Small intestine (tissue), 7 donors: ENCODE results near the gene CLASP1. TPM values are rescaled to one million over a fixed set of nuclear protein-coding genes. Genes with fewer than 3 reads are reported as not detected.
"Not testable (repeated sequence)": the region's sequence is repeated elsewhere in the genome, so short reads cannot be mapped to it uniquely, and the experiment has no call there.

ENCODE experiments used
- DNase-seq, 2 donors: peaks; one replicate each; pipeline versions ENCODE4 v3.0.0 to v3.0.0-alpha.2; 2013
- FAIRE-seq: peaks from 2 replicates; lab custom pipeline; 2012; peaks lifted over from hg19 to GRCh38; lab: Jason Lieb, UNC
- H3K27ac ChIP-seq, 3 donors: one replicate each; pipeline ENCODE4 v1.5.1; 2013; ENCODE audit warnings: low read length in 2 of 3, mild to moderate bottlenecking in 2 of 3, control low read depth in 1 of 3, inconsistent platforms in 1 of 3, low read depth in 1 of 3, moderate library complexity in 1 of 3
- H3K27me3 ChIP-seq, 3 donors: one replicate each; pipeline ENCODE4 v1.6.1; 2013; ENCODE audit warnings: low read length in 3 of 3, inconsistent platforms in 1 of 3; ENCODE audit not compliant: control insufficient read depth in 3 of 3, insufficient read depth in 3 of 3
- H3K36me3 ChIP-seq, 3 donors: one replicate each; pipeline ENCODE4 v1.6.1; 2013; ENCODE audit warnings: low read length in 3 of 3, inconsistent platforms in 1 of 3, low read depth in 1 of 3, mild to moderate bottlenecking in 1 of 3, moderate library complexity in 1 of 3; ENCODE audit not compliant: control insufficient read depth in 3 of 3, insufficient read depth in 2 of 3
- H3K4me1 ChIP-seq, 3 donors: one replicate each; pipeline ENCODE4 v1.6.1; 2013; ENCODE audit warnings: low read length in 2 of 3, inconsistent platforms in 1 of 3, low read depth in 1 of 3, mild to moderate bottlenecking in 1 of 3, moderate library complexity in 1 of 3; ENCODE audit not compliant: control insufficient read depth in 3 of 3, insufficient read depth in 2 of 3
- H3K4me3 ChIP-seq, 3 donors: one replicate each; pipeline ENCODE4 v1.5.1; 2013; ENCODE audit warnings: low read length in 3 of 3, control low read depth in 1 of 3, inconsistent platforms in 1 of 3, low read depth in 1 of 3, mild to moderate bottlenecking in 1 of 3, moderate library complexity in 1 of 3
- H3K9me3 ChIP-seq, 2 donors: one replicate each; pipeline ENCODE4 v1.6.1; 2013; ENCODE audit warnings: low read depth in 1 of 2, low read length in 1 of 2; ENCODE audit not compliant: control insufficient read depth in 2 of 2, insufficient read depth in 1 of 2
- WGBS, 3 donors: extraction: QIAGEN DNeasy Blood & Tissue Kit; methylation state at CpG; one replicate each; pipeline ENCODE4 v1.1.7; 2013; 5-methylcytosine and 5-hydroxymethylcytosine counted together
- polyA plus RNA-seq, 4 donors: library from polyadenylated mRNA; stranded (reverse) in 3 of 4; unstranded in 1 of 4; fragments of 200-250 nt in 3 of 4; fragments of 120-200 nt in 1 of 4; gene quantifications; one replicate each; pipeline versions ENCODE4 v1.2.1 to v1.2.3, GENCODE V29; 2013
- donor health status: healthy with polysubstance abuse.
- donor health status: control.
- donor health status: control.
- donor health status: Bipolar disorder and iron deficiency.
- donor health status: healthy.

CLASP1 gene
- polyA plus RNA-seq, 4 donors = 3.5 to 24.1 (median 8.6) TPM

- no peak for FAIRE-seq
- Histone ChIP-seq H3K4me3 (no peak overlapping the region), H3K27me3 (no peaks in the 10 kb centered on the region), H3K9me3 (no peaks in the 10 kb centered on the region), H3K36me3 (no peaks in the 10 kb centered on the region), H3K27ac (no peak overlapping the region), H3K4me1 (peaks cover 0 to 2% (median 0%) of the 10 kb centered on the region in 3 donors)
- peak in 1 of 2 donors; percentile 32 for DNase-seq
- WGBS, 3 donors = 48 to 62% (median 52%) methylated on average over 4 of the region's 4 CpGs
Observed at GRCh38 chr2:121689356-121689755, 40.1 kb upstream of the CLASP1 start.

- FAIRE-seq (no peak), DNase-seq (no peak)
- Histone ChIP-seq H3K4me1 (peaks cover 0 to 2% (median 0%) of the 10 kb centered on the region in 3 donors), H3K27me3 (no peaks in the 10 kb centered on the region), H3K36me3 (no peaks in the 10 kb centered on the region), H3K27ac (no peak overlapping the region), H3K9me3 (peaks cover 0 to 2% of the 10 kb centered on the region in 2 donors), H3K4me3 (no peak overlapping the region)
- 80 to 91% (median 85%) methylated on average over 2 of the region's 2 CpGs for WGBS, 3 donors
Observed at GRCh38 chr2:121688820-121689219, 39.6 kb upstream of the CLASP1 start.

GRCh38 chr2:121686902-121687301 is 37.6 kb upstream of the CLASP1 start:
- Histone ChIP-seq H3K27me3 (no peaks in the 10 kb centered on the region), H3K36me3 (no peaks in the 10 kb centered on the region), H3K27ac (no peak overlapping the region), H3K9me3 (peaks cover 0 to 20% of the 10 kb centered on the region in 2 donors), H3K4me3 (no peak overlapping the region), H3K4me1 (peaks cover 0 to 2% (median 0%) of the 10 kb centered on the region in 3 donors)
- FAIRE-seq (no peak), DNase-seq (no peak)
- WGBS, 3 donors = 86 to 93% (median 92%) methylated on average over 2 of the region's 2 CpGs

GRCh38 chr2:121686218-121686617 is 37.0 kb upstream of the CLASP1 start:
- Histone ChIP-seq H3K9me3 (peaks cover 1 to 20% of the 10 kb centered on the region in 2 donors), H3K36me3 (no peaks in the 10 kb centered on the region), H3K4me3 (no peak overlapping the region), H3K27ac (no peak overlapping the region), H3K4me1 (peaks cover 0 to 2% (median 0%) of the 10 kb centered on the region in 3 donors), H3K27me3 (no peaks in the 10 kb centered on the region)
- DNase-seq (no peak), FAIRE-seq (no peak)
- 52 to 79% (median 55%) methylated on average over 19 of the region's 19 CpGs for WGBS, 3 donors

GRCh38 chr2:121682396-121683298 is 33.4 kb upstream of the CLASP1 start:
- Histone ChIP-seq H3K4me1 (no peaks in the 10 kb centered on the region), H3K4me3 (no peak overlapping the region), H3K9me3 (peaks cover 1 to 24% of the 10 kb centered on the region in 2 donors), H3K36me3 (no peaks in the 10 kb centered on the region), H3K27ac (no peak overlapping the region), H3K27me3 (no peaks in the 10 kb centered on the region)
- FAIRE-seq = no peak
- DNase-seq = no peak
- WGBS, 3 donors = 93 to 96% (median 95%) methylated on average over 17 of the region's 17 CpGs

- Histone ChIP-seq H3K4me1 (no peaks in the 10 kb centered on the region), H3K36me3 (no peaks in the 10 kb centered on the region), H3K27ac (no peak overlapping the region), H3K4me3 (no peak overlapping the region), H3K9me3 (peaks cover 1 to 21% of the 10 kb centered on the region in 2 donors), H3K27me3 (no peaks in the 10 kb centered on the region)
- FAIRE-seq (no peak), DNase-seq (no peak)
Observed at GRCh38 chr2:121677855-121678254, 28.6 kb upstream of the CLASP1 start.

- H3K27me3 ChIP-seq, H3K4me3 ChIP-seq, FAIRE-seq, H3K27ac ChIP-seq, H3K4me1 ChIP-seq, H3K36me3 ChIP-seq, DNase-seq: not testable (repeated sequence)
- H3K9me3 ChIP-seq = peaks cover 0 to 38% of the 10 kb centered on the region in 2 donors
- 100% methylated on average over 1 of the region's 1 CpG; no CpG with 5 or more reads in 1 of the 3 donors for WGBS, 3 donors
Observed at GRCh38 chr2:121671621-121672020, 22.4 kb upstream of the CLASP1 start.

GRCh38 chr2:121670181-121670580 is 20.9 kb upstream of the CLASP1 start:
- FAIRE-seq = no peak
- Histone ChIP-seq H3K27me3 (no peaks in the 10 kb centered on the region), H3K9me3 (peaks cover 0 to 36% of the 10 kb centered on the region in 2 donors), H3K27ac (no peak overlapping the region), H3K4me3 (no peak overlapping the region), H3K36me3 (no peaks in the 10 kb centered on the region), H3K4me1 (no peaks in the 10 kb centered on the region)
- DNase-seq = no peak
